Measurements from ENCODE around the gene ZNF423.

GRCh38 chr16:49763826-49764225 lies 92.1 kb downstream of the ZNF423 start:
- no peak for TF ChIP-seq CTCF (IDR thresholded peaks at IDR 0.05; ENCODE audit: poor library complexity, severe bottlenecking)
- no peak for TF ChIP-seq SMC3 (conservative IDR thresholded peaks at IDR 0.05; ENCODE audit: poor library complexity)
- no peak for TF ChIP-seq RAD21 (conservative IDR thresholded peaks at IDR 0.05)
- no peak for TF ChIP-seq POLR2AphosphoS5 (IDR thresholded peaks at IDR 0.05)
- TF ChIP-seq EP300 (conservative IDR thresholded peaks at IDR 0.05; ENCODE audit: poor library complexity, severe bottlenecking): no peak
- TF ChIP-seq EZH2 (IDR thresholded peaks at IDR 0.05; ENCODE audit: borderline replicate concordance, insufficient read depth, low read length, poor library complexity, severe bottlenecking): no peak
- no peak for TF ChIP-seq TAF1 (IDR thresholded peaks at IDR 0.05; ENCODE audit: low read depth)
